Esophagus squamous epithelium (tissue), 4 donors: ENCODE results near the gene AS3MT.

Experiments used
- POLR2A ChIP-seq, 4 donors: fragments of 450-650 bp; IDR thresholded peaks; one replicate each; pipeline ENCODE4 v1.6.1; 2017; ENCODE audit warnings: antibody characterized with exemption in 4 of 4, mild to moderate bottlenecking in 4 of 4, moderate library complexity in 3 of 4
- TF ChIP-seq, protein P1 (sequence below), 6 experiments: fragments of 450-650 bp in 4 of 6; fragments of 200-600 bp in 2 of 6; sonication (generic) in 2 of 6; IDR thresholded peaks; one replicate each; pipeline ENCODE4 v1.5.1; 2016 to 2019; ENCODE audit warnings: antibody characterized with exemption in 6 of 6, mild to moderate bottlenecking in 4 of 6, moderate library complexity in 4 of 6

DNA sequence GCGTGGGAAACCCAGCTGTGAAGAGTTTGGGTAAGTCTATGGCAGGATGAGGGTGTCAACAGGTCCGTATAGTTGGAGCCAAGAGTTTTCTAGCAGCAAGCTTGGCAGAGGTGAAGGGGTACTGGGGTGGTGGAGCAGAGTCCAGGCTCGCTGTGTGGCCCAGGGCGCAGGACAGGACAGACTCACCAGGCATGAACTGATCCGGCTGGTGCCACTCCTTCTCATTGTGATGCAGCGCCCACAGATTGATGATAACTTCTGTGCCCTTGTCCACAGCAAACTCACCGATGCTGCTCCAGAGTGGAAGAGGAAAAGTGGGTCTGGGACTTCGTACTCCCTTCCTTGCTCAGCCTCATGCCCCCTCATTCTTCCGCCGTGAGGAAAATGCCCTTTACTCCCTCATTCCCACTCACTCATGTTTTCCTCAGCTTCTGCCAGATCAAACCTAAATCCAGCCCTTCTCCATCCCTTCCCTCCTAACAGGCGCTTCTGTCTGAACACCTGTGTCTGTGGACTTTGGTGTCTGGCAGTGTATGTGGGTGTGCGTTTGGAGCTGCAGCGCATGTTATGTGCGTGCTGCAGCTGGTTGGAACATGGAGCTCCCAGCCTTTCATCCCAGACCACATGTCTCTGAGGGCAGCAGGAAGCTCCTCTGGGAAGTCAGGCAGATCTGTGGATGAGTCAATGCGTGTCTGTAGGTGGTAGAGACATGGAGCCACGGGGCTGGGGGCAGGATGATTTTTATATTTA is 37.8 kb upstream of the AS3MT start:
- TF ChIP-seq, protein P1, sequence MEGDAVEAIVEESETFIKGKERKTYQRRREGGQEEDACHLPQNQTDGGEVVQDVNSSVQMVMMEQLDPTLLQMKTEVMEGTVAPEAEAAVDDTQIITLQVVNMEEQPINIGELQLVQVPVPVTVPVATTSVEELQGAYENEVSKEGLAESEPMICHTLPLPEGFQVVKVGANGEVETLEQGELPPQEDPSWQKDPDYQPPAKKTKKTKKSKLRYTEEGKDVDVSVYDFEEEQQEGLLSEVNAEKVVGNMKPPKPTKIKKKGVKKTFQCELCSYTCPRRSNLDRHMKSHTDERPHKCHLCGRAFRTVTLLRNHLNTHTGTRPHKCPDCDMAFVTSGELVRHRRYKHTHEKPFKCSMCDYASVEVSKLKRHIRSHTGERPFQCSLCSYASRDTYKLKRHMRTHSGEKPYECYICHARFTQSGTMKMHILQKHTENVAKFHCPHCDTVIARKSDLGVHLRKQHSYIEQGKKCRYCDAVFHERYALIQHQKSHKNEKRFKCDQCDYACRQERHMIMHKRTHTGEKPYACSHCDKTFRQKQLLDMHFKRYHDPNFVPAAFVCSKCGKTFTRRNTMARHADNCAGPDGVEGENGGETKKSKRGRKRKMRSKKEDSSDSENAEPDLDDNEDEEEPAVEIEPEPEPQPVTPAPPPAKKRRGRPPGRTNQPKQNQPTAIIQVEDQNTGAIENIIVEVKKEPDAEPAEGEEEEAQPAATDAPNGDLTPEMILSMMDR (IDR thresholded peaks at IDR 0.05), result no peak
- no peak for TF ChIP-seq POLR2A (IDR thresholded peaks at IDR 0.05)
